HepG2 (cell line): ENCODE measurements around the gene EDC3. TPM values are rescaled to one million over a fixed set of nuclear protein-coding genes. Genes with fewer than 3 reads are reported as not detected.
A peak's percentile ranks its signal among the peaks of the same experiment; 100 is the strongest.

Experiments
- HIC2 ChIP-seq: sonication (generic); formaldehyde crosslinking; IDR thresholded peaks from 2 replicates; pipeline ENCODE4 v1.9.0; 2022; ENCODE audit warnings: low read depth, missing genetic modification reagents
- NAIF1 ChIP-seq: sonication (generic); formaldehyde crosslinking; IDR thresholded peaks from 2 replicates; pipeline ENCODE4 v1.5.0; 2020; ENCODE audit warnings: mild to moderate bottlenecking, missing genetic modification reagents, borderline replicate concordance
- PHF20 ChIP-seq: sonication (generic); formaldehyde crosslinking; IDR thresholded peaks from 2 replicates; pipeline ENCODE4 v1.5.0; 2020; ENCODE audit warnings: mild to moderate bottlenecking, missing genetic modification reagents
- PHF8 ChIP-seq: sonication (generic); formaldehyde crosslinking; IDR thresholded peaks from 2 replicates; pipeline ENCODE4 v1.5.0; 2020; ENCODE audit warnings: missing genetic modification reagents
- SKIL ChIP-seq: sonication (generic); formaldehyde crosslinking; IDR thresholded peaks from 2 replicates; pipeline ENCODE4 v1.8.0; 2022; ENCODE audit warnings: missing genetic modification reagents, mild to moderate bottlenecking, moderate library complexity, borderline replicate concordance
- ZNF230 ChIP-seq: sonication (generic); formaldehyde crosslinking; IDR thresholded peaks from 2 replicates; pipeline ENCODE4 v1.4.0; 2020; ENCODE audit warnings: mild to moderate bottlenecking, missing genetic modification reagents
- ZNF775 ChIP-seq: sonication (generic); formaldehyde crosslinking; IDR thresholded peaks from 2 replicates; pipeline ENCODE4 v1.4.0; 2020; ENCODE audit warnings: missing genetic modification reagents, mild to moderate bottlenecking, moderate library complexity, borderline replicate concordance
- ZNF782 ChIP-seq: sonication (generic); formaldehyde crosslinking; IDR thresholded peaks from 2 replicates; pipeline ENCODE4 v1.4.0; 2020; ENCODE audit warnings: missing genetic modification reagents, mild to moderate bottlenecking, borderline replicate concordance
- polyA plus RNA-seq, 8 experiments: library from polyadenylated mRNA; depleted of rRNA in 3 of 8; stranded (reverse) in 7 of 8; unstranded in 1 of 8; fragments of >200 nt; fragmentation: Illumina TruSeq in 4 of 8; extraction: Trizol in 4 of 8; gene quantifications; 2 replicates each; pipeline versions ENCODE4 v1.2.1 to v1.2.3, GENCODE V29; 2011 to 2016; ENCODE audit warnings: low read depth in 4 of 8, missing spikeins in 1 of 8, mixed read lengths in 1 of 8; ENCODE audit not compliant: insufficient read depth in 1 of 8
- total RNA-seq, 5 experiments: library from RNA; depleted of rRNA; stranded (reverse); fragments of >200 nt; fragmentation: Illumina TruSeq; extraction: Trizol; gene quantifications; 2 replicates each; pipeline ENCODE4 v1.2.3, GENCODE V29; 2016; ENCODE audit warnings: low read depth in 1 of 5
- TF ChIP-seq, protein P1 (sequence below): sonication (generic); formaldehyde crosslinking; IDR thresholded peaks from 2 replicates; pipeline ENCODE4 v1.4.0; 2020; ENCODE audit warnings: missing genetic modification reagents
- TF ChIP-seq, protein P2 (sequence below): sonication (generic); formaldehyde crosslinking; conservative IDR thresholded peaks from 2 replicates; pipeline ENCODE4 v1.4.0; 2020; ENCODE audit warnings: mild to moderate bottlenecking, missing genetic modification reagents, moderate library complexity
- TF ChIP-seq, protein P3 (sequence below), 2 experiments: sonication (generic) in 1 of 2; formaldehyde crosslinking in 1 of 2; IDR thresholded peaks; 2 replicates each; pipeline versions ENCODE4 v1.6.1 to v1.9.0; 2014 to 2022; ENCODE audit warnings: antibody characterized with exemption in 1 of 2, borderline replicate concordance in 1 of 2, inconsistent platforms in 1 of 2, low read depth in 1 of 2, missing genetic modification reagents in 1 of 2

EDC3 gene
- total and polyA plus RNA-seq, 2 of the 13 experiments (the other 11 are each of a cell fraction or from before 2014, with no cell fraction given), result 17.4 to 32.0 TPM

GRCh38 chr15:74615508-74616365, 80.1 kb downstream of the EDC3 start, which contains the start of gene CLK3 (continued):
- TF ChIP-seq ZNF775 (CRISPR knock-in tag), result no peak
- TF ChIP-seq ZNF782, result no peak; the same call in 1 of the 2 replicates
- no peak for TF ChIP-seq NAIF1 (CRISPR knock-in tag)
- no peak; the same call in 1 of the 2 replicates for TF ChIP-seq HIC2
- TF ChIP-seq PHF8 (CRISPR knock-in tag), result peak; percentile 86
- TF ChIP-seq PHF20 (CRISPR knock-in tag), result peak; percentile 94
- TF ChIP-seq, protein P1, sequence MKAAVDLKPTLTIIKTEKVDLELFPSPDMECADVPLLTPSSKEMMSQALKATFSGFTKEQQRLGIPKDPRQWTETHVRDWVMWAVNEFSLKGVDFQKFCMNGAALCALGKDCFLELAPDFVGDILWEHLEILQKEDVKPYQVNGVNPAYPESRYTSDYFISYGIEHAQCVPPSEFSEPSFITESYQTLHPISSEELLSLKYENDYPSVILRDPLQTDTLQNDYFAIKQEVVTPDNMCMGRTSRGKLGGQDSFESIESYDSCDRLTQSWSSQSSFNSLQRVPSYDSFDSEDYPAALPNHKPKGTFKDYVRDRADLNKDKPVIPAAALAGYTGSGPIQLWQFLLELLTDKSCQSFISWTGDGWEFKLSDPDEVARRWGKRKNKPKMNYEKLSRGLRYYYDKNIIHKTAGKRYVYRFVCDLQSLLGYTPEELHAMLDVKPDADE (CRISPR knock-in tag), result no peak; the same call in 1 of the 2 replicates
- TF ChIP-seq, protein P2, sequence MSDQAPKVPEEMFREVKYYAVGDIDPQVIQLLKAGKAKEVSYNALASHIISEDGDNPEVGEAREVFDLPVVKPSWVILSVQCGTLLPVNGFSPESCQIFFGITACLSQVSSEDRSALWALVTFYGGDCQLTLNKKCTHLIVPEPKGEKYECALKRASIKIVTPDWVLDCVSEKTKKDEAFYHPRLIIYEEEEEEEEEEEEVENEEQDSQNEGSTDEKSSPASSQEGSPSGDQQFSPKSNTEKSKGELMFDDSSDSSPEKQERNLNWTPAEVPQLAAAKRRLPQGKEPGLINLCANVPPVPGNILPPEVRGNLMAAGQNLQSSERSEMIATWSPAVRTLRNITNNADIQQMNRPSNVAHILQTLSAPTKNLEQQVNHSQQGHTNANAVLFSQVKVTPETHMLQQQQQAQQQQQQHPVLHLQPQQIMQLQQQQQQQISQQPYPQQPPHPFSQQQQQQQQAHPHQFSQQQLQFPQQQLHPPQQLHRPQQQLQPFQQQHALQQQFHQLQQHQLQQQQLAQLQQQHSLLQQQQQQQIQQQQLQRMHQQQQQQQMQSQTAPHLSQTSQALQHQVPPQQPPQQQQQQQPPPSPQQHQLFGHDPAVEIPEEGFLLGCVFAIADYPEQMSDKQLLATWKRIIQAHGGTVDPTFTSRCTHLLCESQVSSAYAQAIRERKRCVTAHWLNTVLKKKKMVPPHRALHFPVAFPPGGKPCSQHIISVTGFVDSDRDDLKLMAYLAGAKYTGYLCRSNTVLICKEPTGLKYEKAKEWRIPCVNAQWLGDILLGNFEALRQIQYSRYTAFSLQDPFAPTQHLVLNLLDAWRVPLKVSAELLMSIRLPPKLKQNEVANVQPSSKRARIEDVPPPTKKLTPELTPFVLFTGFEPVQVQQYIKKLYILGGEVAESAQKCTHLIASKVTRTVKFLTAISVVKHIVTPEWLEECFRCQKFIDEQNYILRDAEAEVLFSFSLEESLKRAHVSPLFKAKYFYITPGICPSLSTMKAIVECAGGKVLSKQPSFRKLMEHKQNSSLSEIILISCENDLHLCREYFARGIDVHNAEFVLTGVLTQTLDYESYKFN, result peak; percentile 70; the same call in 1 of the 2 replicates
- peak; percentile 59 for TF ChIP-seq ZNF230 (CRISPR knock-in tag)
- TF ChIP-seq, protein P3, sequence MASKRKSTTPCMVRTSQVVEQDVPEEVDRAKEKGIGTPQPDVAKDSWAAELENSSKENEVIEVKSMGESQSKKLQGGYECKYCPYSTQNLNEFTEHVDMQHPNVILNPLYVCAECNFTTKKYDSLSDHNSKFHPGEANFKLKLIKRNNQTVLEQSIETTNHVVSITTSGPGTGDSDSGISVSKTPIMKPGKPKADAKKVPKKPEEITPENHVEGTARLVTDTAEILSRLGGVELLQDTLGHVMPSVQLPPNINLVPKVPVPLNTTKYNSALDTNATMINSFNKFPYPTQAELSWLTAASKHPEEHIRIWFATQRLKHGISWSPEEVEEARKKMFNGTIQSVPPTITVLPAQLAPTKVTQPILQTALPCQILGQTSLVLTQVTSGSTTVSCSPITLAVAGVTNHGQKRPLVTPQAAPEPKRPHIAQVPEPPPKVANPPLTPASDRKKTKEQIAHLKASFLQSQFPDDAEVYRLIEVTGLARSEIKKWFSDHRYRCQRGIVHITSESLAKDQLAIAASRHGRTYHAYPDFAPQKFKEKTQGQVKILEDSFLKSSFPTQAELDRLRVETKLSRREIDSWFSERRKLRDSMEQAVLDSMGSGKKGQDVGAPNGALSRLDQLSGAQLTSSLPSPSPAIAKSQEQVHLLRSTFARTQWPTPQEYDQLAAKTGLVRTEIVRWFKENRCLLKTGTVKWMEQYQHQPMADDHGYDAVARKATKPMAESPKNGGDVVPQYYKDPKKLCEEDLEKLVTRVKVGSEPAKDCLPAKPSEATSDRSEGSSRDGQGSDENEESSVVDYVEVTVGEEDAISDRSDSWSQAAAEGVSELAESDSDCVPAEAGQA (IDR thresholded peaks at IDR 0.05; ENCODE audit: low read depth), result peak; percentile 24; the same call in 1 of the 2 replicates
- TF ChIP-seq, protein P3 (CRISPR knock-in tag; IDR thresholded peaks at IDR 0.05; ENCODE audit: borderline replicate concordance), result peak; percentile 43; the same call in 1 of the 2 replicates
- peak; percentile 70; the same call in 1 of the 2 replicates for TF ChIP-seq SKIL
